ENCODE measurements around the gene GPATCH1.
"Not testable (repeated sequence)": the region's sequence is repeated elsewhere in the genome, so short reads cannot be mapped to it uniquely, and the experiment has no call there.

DNA sequence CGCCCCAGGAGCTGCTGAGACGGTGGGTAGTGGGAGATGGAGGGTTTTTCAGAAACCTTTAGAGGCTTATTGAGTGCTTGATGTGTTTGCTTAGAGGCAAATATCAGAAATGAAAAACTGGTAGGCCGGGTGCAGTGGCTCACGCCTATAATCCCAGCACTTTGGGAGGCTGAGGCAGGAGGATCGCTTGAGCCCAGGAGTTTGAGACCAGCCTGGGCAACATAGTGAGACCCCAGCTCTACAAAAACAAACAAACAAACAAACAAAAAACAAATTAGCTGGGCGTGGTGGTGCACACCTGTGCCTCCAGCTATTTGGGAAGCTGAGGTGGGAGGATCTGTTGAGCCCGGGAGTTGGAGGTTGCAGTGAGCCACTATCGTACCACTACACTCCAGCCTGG is 45.7 kb downstream of the GPATCH1 start:
- not testable (repeated sequence) for TF ChIP-seq ASH2L (IDR thresholded peaks at IDR 0.05; ENCODE audit: borderline replicate concordance, low read depth); CTCF (IDR thresholded peaks at IDR 0.05 in 2 of 3, conservative IDR thresholded peaks at IDR 0.05 in 1 of 3; ENCODE audit: control insufficient read depth in 2 of 3, extremely low read depth in 1 of 3, insufficient read depth in 1 of 3, low read depth in 3 of 3, low read length in 3 of 3); GABPA (IDR thresholded peaks at IDR 0.05; ENCODE audit: low read depth)
- TF ChIP-seq, protein P1, sequence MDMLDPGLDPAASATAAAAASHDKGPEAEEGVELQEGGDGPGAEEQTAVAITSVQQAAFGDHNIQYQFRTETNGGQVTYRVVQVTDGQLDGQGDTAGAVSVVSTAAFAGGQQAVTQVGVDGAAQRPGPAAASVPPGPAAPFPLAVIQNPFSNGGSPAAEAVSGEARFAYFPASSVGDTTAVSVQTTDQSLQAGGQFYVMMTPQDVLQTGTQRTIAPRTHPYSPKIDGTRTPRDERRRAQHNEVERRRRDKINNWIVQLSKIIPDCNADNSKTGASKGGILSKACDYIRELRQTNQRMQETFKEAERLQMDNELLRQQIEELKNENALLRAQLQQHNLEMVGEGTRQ (IDR thresholded peaks at IDR 0.05; ENCODE audit: borderline replicate concordance, low read depth, low read length), result not testable (repeated sequence)
